GM23248 (cell line): Measurements from ENCODE around the gene DDI1.

Experiments used
- EZH2 ChIP-seq: fragments of 200-600 bp; sonication (generic); IDR thresholded peaks from 2 replicates; pipeline ENCODE4 v1.6.1; 2018; ENCODE audit warnings: antibody characterized with exemption, mild to moderate bottlenecking; ENCODE audit not compliant: insufficient read depth, poor library complexity, severe bottlenecking
- EZH2phosphoT487 ChIP-seq: fragments of 200-600 bp; sonication (generic); IDR thresholded peaks from 2 replicates; pipeline ENCODE4 v1.6.1; 2018; ENCODE audit warnings: antibody characterized with exemption, moderate library complexity, mild to moderate bottlenecking, low read depth; ENCODE audit not compliant: insufficient read depth

- TF ChIP-seq EZH2 = no peak
- no peak for TF ChIP-seq EZH2phosphoT487
Observed at GRCh38 chr11:104024572-104024971, 11.9 kb upstream of the DDI1 start.
